Ammon's horn (tissue), 1 donor: ENCODE results near the gene OVCA2.

ENCODE experiments used
- DNase-seq: peaks from one replicate; pipeline ENCODE4 v3.0.0-alpha.2; 2016; ENCODE audit warnings: low spot score

The OVCA2 gene

DNA sequence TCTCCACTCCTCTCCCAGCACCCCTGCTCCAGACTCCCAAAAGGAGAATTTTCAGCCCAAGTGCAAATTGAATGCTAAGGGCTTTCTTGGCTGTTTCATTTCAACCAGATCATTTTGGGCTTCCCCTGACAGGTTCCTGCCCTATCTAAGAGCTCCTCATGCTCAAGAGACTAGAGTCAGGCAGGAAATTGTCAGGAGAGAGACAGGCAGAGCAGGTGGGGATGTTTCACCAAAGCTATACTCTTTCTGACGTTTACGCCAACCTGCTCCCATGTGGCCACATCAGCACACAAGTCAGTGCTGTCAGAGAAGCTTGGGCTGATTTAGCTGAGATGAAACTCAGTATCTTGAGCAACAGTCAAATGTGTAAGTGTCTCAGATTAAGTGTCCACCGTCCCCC is 44.5 kb downstream of the OVCA2 start:
- no peak for DNase-seq

DNA sequence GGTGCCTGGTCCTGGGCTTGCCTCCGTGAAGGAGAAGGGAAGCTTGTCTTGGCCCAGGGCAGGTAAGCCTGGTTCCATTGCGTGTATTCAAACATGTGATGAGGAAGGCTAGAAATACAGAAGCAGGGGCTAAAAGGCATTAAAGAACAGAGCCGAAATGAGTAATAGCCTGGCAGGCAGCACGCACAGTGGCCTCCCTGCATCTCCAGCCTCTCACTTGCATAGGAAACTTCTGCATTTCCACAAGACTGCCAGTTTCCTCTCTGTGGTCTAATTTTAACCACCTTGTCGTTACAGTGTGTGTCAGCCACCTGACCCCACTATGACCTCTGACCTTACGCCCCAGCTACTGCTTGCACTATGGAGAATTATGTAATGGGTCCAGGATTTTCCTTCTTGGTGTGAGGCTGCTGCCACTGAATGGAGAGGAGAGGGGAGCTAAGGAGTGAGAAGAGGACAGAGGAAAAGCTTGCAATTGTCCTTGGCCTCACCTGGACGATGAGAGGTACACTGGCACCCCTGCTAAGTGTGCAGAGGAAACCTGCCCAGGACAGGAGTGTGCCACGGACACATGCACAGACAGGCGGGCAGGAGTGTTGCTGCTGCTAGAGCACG is 45.9 kb downstream of the OVCA2 start:
- DNase-seq: peak; percentile 69

DNA sequence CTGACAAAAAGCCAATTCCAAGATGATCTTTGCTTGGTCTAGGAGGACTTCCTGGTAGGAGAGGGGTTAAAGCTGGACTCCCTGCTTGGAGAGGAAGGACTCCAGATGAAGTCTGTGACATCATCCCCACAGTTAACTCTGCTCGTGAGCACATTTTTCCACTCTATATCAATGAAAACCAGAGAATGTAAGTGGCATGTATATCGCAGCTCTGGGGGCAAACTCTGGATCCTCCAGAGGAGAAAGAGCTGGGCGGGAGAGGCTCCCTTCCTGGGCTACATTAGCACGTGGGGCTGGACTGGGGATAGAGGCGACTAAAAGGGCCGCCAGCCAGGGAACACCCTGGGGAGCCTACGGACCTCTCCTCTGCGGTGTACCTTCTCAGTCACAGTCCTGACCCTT is 47.2 kb downstream of the OVCA2 start:
- no peak for DNase-seq

DNA sequence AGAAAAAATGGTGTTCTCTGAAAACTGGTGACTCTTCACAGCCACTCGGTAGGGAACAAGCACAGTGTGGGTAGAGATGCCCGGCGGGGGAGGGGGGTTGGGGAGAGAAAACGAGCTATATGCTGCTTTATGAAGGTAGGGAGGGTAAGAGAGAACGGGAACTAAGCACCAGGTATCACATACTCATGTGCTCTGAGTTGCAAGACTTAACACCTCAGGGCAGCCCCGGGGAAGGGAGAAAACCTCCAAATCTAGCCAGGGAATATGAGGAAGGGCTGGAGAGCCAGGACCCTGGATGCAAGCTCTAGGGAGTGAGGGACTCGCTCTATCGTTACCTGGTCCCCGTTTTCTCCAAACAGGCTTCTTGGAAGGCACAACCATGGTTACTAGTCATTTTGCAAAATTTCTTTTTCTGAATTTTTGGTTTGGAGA is 48.4 kb downstream of the OVCA2 start:
- no peak for DNase-seq

DNA sequence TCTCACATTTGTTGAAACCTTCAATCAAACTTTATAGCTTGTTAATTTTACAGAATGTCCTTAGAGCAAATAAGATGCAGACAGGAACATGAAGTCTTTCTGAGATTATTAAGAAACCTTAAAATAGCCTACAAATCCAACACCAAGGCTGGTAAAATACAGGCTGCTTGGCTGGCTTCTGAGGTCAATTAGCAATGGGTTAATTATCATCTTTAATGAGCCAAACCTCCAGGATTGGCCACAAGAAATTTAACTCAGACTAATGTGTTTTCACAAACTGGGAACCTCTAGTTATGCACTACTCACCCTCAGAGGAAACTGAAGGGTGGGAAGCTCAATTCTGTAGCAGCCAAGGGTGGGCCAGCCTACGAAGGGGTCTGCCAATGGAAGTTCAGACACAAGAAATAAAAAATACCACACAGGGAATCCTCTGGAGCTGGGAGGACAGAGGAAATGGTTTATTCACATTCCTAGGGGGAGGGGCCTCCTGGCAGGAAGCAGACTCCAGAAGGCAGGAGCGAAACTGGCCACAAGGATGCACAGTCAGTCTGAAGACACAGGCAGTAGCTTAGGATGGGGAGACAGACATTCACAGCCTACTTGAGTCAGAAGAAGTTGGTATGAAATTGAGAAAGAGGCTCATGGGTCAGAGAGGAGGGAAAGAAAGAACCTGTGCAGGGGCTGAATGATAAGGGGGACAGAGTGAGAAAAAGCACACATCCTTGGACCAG is 49.1 kb downstream of the OVCA2 start:
- peak; percentile 40 for DNase-seq

DNA sequence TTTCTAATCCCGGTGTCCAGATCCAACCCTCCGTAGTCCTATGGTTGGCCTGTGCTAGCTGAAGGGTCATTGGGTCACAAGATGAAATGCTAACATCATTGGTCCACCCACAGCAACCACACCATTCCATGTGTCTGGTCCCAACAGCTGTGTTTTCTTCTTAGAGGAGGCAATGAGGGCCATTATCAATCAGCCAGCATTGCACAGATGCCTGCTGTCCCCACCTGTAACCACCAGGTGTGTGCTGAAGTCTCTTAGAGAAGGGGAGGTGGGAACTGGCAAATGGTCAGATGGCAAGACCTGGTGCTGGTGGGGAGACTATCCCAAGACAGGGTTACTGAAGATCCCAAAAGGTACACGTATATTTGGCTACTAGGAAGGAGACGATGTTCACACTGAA is 50.4 kb downstream of the OVCA2 start:
- DNase-seq: no peak
